GM12865 (cell line): ENCODE measurements around the gene FRYL.
A peak's percentile ranks its signal among the peaks of the same experiment; 100 is the strongest.
"Not testable (repeated sequence)": the region's sequence is repeated elsewhere in the genome, so short reads cannot be mapped to it uniquely, and the experiment has no call there.

Experiments
- DNase-seq: peaks from one replicate; pipeline ENCODE4 v3.0.0; 2010; ENCODE audit warnings: low read depth
- H3K4me3 ChIP-seq: 2 replicates; pipeline ENCODE4 v1.5.1; 2011; ENCODE audit warnings: mild to moderate bottlenecking, low read depth, low read length, control low read depth
- TF ChIP-seq, protein P1 (sequence below): IDR thresholded peaks from 2 replicates; pipeline ENCODE4 v1.5.1; 2011; ENCODE audit warnings: low read length, control low read depth, low read depth, inconsistent platforms; ENCODE audit not compliant: insufficient read depth; ENCODE audit errors: missing control alignments

Gene FRYL

DNA sequence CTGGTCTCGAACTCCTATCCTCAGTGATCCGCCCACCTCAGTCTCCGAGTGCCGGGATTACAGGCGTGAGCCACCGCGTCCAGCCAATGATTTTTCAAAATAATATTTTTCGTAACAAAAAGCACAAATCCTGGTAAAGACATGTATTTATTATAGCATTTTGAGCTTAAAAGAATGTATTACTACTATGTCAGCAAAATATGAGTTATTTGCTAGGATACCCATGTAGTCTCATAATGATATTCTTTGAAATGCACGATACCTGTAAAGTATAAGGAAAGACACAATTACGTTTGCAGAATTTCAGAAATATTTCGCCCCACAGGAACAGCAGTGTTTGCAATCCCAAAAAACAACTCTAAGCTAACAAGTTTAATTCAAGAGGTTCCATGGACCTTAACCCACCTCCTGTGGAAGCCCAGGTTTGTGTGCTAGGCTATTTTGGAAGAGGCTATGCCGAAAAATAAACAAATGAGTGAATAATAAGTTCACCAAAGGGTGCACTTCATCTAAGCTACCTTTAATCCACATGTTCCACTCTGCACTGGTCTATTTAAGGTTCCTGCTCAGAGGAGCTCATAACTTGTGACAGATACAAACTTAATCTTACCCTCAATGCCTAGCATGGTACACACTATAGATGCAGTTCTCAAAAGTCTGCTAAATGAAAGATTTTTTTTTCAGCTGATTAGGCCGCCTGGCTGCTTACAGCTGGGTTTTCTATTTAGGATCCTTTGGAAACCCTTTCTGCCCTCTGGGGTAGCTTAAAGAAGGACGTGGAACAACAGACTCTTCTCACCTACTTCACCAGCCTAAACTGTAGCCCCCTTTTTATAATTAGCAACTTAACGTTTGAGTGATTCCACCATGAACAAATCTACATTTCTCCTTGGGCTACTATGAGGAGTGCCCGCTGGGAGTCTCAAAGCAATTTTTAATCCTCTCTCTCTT, 5.0 kb downstream of the FRYL start:
- DNase-seq, result no peak
- no peak overlapping the region for H3K4me3 ChIP-seq
- TF ChIP-seq, protein P1, sequence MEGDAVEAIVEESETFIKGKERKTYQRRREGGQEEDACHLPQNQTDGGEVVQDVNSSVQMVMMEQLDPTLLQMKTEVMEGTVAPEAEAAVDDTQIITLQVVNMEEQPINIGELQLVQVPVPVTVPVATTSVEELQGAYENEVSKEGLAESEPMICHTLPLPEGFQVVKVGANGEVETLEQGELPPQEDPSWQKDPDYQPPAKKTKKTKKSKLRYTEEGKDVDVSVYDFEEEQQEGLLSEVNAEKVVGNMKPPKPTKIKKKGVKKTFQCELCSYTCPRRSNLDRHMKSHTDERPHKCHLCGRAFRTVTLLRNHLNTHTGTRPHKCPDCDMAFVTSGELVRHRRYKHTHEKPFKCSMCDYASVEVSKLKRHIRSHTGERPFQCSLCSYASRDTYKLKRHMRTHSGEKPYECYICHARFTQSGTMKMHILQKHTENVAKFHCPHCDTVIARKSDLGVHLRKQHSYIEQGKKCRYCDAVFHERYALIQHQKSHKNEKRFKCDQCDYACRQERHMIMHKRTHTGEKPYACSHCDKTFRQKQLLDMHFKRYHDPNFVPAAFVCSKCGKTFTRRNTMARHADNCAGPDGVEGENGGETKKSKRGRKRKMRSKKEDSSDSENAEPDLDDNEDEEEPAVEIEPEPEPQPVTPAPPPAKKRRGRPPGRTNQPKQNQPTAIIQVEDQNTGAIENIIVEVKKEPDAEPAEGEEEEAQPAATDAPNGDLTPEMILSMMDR, result no peak

DNA sequence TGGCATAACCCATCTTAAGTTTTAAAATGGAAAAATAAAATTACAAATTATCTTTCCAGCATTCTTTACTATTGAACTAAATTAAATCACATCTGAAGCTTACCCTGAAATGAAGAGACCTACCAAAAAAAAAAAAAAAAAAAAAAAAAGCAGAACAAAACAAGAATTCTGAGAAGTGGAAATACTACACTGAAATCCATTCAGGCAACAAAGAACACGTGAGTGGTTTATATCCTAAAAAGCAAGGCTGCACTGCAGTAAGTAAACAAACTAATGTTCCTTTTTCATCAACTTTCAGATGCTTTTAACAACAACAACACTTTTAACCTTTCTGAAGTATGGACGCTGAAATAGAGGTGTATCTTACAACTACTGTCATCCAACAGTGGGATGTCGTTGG, 7.5 kb downstream of the FRYL start:
- no peak for DNase-seq
- TF ChIP-seq, protein P1, result no peak
- no peak overlapping the region for H3K4me3 ChIP-seq

DNA sequence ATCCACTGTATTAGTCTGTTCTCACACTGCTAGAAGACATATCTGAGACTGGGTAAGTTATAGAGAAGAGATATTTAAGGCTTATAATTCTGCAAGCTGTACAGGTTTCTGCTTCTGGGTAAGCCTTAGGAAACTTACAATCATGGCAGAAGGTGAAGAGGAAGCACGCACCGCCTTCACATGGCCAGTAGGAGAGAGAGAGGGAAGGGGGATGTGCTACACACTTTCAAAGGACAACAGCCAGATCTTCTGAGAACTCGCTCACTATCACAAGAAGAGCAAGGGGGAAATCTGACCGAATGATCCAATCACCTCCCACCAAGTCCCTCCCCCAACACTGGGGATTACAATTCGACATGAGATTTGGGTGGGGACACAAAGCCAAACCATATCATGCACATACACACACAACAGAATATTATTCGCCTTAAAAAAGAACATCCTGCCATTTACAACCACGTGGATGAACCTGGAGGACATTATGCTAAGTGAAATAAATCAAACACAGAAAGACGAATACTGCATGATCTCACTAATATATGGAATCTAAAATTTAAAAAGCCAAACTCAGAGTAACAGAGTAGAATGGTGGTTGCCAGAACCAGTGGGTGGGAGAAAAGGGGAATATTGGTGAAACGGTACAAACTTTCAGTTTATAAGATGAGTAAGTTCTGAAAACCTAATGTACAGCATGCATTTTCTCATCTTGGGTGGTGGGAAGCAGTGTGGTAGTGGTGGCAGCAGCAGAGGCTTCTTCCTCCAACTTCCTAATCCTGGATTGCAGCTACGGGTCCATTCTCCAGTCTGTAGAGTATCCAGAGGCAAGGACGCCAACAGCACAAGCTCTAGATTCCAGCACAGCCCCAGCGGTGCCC, 12.8 kb downstream of the FRYL start:
- no peak for DNase-seq
- TF ChIP-seq, protein P1, result no peak
- H3K4me3 ChIP-seq, result no peak overlapping the region

DNA sequence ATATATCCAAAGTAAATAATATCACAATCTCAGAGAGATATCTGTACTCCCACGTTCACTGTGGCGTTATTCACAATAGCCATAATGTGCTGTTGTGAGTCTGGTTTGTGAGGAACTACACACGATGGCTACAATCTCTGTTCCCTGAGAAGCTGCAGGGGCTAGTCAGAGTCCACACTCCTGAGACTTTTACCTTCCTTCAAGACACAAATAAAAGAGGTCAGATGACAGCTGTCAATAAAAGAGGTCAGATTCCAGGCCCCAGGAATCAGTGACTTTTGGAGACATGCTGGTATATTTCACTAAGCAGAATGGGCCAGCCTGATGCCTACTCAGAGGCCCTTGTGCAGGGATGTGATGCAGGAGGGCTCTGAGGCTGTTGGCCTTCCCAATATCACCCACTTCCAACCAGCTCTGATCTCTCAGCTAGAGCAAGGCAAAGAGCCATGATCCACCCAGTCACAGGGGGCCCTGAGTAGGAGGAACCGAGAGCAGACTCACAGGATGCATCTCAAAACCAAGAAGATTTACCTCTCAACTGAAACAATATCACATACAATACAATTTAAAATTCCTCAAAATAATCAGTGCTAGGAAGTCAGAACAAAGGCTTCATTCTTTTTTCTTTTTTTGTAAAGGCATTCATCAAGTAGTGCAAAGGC, 13.8 kb downstream of the FRYL start:
- H3K4me3 ChIP-seq, result no peak overlapping the region
- TF ChIP-seq, protein P1, result no peak
- DNase-seq, result peak; percentile 23

DNA sequence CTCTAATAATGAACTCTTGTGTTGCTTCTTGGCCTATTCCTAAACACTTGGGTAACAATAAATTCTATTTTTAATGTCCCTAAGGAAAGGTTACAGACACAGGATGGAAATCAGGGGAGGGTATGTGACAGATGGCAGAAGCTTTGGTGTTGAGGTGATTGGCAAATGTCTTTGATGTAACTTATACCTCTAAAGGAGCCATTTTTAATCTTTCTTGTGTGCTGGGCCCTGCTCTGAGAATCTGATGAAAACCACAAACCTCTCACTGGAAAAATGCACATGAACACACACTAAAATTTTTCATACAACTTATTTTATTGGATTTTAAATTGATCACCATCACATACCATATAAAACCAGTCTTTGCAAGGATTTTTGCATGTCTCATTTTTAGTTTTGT, 17.7 kb downstream of the FRYL start:
- DNase-seq, result no peak
- TF ChIP-seq, protein P1, result no peak
- H3K4me3 ChIP-seq, result no peak overlapping the region

DNA sequence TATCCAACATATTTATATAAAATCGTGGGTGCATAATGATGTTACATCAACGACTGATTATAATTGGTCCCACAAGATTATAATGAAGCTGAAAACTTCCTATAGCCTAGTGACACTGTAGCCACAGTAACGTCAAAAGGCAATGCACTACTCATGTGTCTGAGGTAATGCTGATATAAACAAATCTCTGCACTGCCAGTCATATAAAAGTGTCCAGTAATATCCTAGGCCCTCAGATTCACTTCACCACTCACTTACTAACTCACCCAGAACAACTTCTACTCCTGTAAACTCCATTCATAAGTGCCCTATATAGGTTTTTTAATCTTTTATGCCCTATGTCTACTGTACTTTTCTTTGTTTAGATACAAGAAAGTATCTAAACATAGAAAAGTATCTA, 18.8 kb downstream of the FRYL start:
- TF ChIP-seq, protein P1, result no peak
- no peak for DNase-seq
- no peak overlapping the region for H3K4me3 ChIP-seq

DNA sequence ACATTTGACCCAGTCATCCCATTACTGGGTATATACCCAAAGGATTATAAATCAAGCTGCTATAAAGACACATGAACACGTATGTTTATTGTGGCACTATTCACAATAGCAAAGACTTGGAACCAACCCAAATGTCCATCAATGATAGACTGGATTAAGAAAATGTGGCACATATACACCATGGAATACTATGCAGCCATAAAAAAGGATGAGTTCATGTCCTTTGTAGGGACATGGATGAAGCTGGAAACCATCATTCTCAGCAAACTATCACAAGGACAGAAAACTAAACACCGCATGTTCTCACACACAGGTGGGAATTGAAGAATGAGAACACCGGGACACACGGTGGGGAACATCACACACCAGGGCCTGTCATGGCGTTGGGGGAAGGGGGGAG, 21.4 kb downstream of the FRYL start:
- H3K4me3 ChIP-seq, DNase-seq: not testable (repeated sequence)
